ENCODE data around the gene ALDH3B1. TPM values are rescaled to one million over a fixed set of nuclear protein-coding genes. Genes with fewer than 3 reads are reported as not detected.

The ALDH3B1 gene
- total and polyA plus RNA-seq, 2 donors (not counting 3 experiments of a cell fraction or from before 2014, with no cell fraction given), result 0.13 to 1.0 TPM

DNA sequence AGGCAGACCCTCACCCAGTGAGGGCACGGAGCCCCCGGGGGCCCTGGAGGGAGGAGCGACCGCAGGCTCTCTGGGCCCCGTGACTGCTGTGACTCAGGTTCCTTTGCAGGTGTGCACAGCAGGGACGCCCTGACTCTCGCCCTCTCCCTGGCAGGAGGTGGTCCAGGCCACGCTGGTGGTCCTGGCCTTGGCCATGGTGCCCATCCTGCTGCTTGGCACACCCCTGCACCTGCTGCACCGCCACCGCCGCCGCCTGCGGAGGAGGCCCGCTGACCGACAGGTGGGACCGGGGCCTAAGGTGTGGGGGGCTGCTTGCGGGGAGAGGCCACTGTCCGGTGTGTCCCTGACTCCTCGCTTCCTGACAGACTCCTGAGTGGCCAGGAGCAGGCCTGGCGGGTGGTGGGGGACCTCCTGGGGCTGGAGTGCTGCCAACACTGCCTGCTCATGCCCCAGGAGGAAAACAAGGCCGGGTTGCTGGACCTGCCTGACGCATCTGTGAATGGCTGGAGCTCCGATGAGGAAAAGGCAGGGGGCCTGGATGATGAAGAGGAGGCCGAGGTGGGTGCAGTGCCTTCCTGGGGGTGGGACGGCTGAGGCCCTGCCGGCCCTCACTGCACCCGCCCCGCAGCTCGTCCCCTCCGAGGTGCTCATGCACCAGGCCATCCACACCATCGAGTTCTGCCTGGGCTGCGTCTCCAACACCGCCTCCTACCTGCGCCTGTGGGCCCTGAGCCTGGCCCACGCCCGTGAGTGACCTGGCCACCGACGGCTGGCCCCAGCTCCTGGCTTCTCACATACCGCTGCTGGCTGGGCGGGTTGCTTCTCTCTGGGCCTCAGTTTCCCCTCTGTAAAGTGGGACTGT is 39.6 kb downstream of the ALDH3B1 start:
- Histone ChIP-seq H3K4me1 (ENCODE audit: control insufficient read depth, extremely low read depth, insufficient read depth, low read length) (no peaks in the 10 kb centered on the region), H3K4me2 (ENCODE audit: insufficient read depth, low read length) (no peak overlapping the region), H3K9me3 (replicated peaks; ENCODE audit: control insufficient read depth, insufficient read depth, low read length) (no peaks in the 10 kb centered on the region), H3K9ac (replicated peaks; ENCODE audit: extremely low read depth, insufficient read depth, low read length) (no peak overlapping the region), H2AFZ (ENCODE audit: low read depth, low read length) (no peak overlapping the region), H3K9me1 (replicated peaks; ENCODE audit: control insufficient read depth, extremely low read depth, insufficient read depth, low read length) (no peaks in the 10 kb centered on the region), H3K4me3 (replicated peaks in 1 of 3; ENCODE audit: insufficient read depth in 1 of 3, low read depth in 1 of 3, low read length in 3 of 3) (no peak overlapping the region), H3K27ac (ENCODE audit: insufficient read depth, low read depth, low read length) (no peak overlapping the region), H4K20me1 (replicated peaks; ENCODE audit: control insufficient read depth, extremely low read depth, insufficient read depth, low read length) (no peaks in the 10 kb centered on the region), H3K79me2 (ENCODE audit: control insufficient read depth, insufficient read depth, low read length) (no peaks in the 10 kb centered on the region), H3K27me3 (ENCODE audit: control insufficient read depth in 2 of 2, insufficient read depth in 2 of 2, low read length in 2 of 2) (no peaks in the 10 kb centered on the region), H3K36me3 (ENCODE audit: control insufficient read depth in 2 of 2, extremely low read depth in 1 of 2, insufficient read depth in 2 of 2, low read length in 2 of 2) (peaks cover 4 to 45% of the 10 kb centered on the region in 2 experiments)
- intact Hi-C loops (cut with micrococcal nuclease) (no loop called here), dilution Hi-C loops (cut with MboI; ENCODE audit: extremely low pct_ligation_motif_present, low sequenced_read_pairs) (no loop called here)
- DNase-seq (ENCODE audit: low read depth, low spot score), result no peak
- TF ChIP-seq EZH2 (IDR thresholded peaks at IDR 0.05; ENCODE audit: borderline replicate concordance, low read depth, low read length, severe bottlenecking) (no peak), JUN (IDR thresholded peaks at IDR 0.05; ENCODE audit: borderline replicate concordance, insufficient read depth, insufficient read length, low read depth) (no peak), MYC (IDR thresholded peaks at IDR 0.05; ENCODE audit: low read depth, low read length) (no peak)
- TF ChIP-seq, protein P1, sequence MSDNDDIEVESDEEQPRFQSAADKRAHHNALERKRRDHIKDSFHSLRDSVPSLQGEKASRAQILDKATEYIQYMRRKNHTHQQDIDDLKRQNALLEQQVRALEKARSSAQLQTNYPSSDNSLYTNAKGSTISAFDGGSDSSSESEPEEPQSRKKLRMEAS (IDR thresholded peaks at IDR 0.05; ENCODE audit: insufficient read depth, insufficient read length), result no peak
- ChIA-PET POLR2A (no interaction called here), CTCF (no interaction called here)
- no peak for FAIRE-seq
- TSS peak; percentile 31 for BruUV-seq (replicated peaks)

GRCh38 chr11:68050371-68050841 is 40.3 kb downstream of the ALDH3B1 start:
- peaks cover 4 to 41% of the 10 kb centered on the region in 2 experiments for H3K36me3 ChIP-seq (ENCODE audit: control insufficient read depth in 2 of 2, extremely low read depth in 1 of 2, insufficient read depth in 2 of 2, low read length in 2 of 2)
- no peaks in the 10 kb centered on the region for H3K9me3 ChIP-seq (replicated peaks; ENCODE audit: control insufficient read depth, insufficient read depth, low read length)
- no peak overlapping the region for H3K4me2 ChIP-seq (ENCODE audit: insufficient read depth, low read length)
- TF ChIP-seq EZH2 (IDR thresholded peaks at IDR 0.05; ENCODE audit: borderline replicate concordance, low read depth, low read length, severe bottlenecking) (no peak), FOS (IDR thresholded peaks at IDR 0.05; ENCODE audit: borderline replicate concordance, insufficient read depth, low read length) (no peak), POLR2AphosphoS5 (IDR thresholded peaks at IDR 0.05; ENCODE audit: insufficient read depth, low read depth, low read length) (no peak), GATA2 (IDR thresholded peaks at IDR 0.05; ENCODE audit: insufficient read depth, insufficient read length, low read depth, low read length) (no peak), MYC (IDR thresholded peaks at IDR 0.05; ENCODE audit: low read depth, low read length) (no peak), POLR2A (IDR thresholded peaks at IDR 0.05; ENCODE audit: low read depth, low read length) (no peak)
- TF ChIP-seq, protein P1 (IDR thresholded peaks at IDR 0.05; ENCODE audit: insufficient read depth, insufficient read length), result no peak
- TF ChIP-seq, protein P2, sequence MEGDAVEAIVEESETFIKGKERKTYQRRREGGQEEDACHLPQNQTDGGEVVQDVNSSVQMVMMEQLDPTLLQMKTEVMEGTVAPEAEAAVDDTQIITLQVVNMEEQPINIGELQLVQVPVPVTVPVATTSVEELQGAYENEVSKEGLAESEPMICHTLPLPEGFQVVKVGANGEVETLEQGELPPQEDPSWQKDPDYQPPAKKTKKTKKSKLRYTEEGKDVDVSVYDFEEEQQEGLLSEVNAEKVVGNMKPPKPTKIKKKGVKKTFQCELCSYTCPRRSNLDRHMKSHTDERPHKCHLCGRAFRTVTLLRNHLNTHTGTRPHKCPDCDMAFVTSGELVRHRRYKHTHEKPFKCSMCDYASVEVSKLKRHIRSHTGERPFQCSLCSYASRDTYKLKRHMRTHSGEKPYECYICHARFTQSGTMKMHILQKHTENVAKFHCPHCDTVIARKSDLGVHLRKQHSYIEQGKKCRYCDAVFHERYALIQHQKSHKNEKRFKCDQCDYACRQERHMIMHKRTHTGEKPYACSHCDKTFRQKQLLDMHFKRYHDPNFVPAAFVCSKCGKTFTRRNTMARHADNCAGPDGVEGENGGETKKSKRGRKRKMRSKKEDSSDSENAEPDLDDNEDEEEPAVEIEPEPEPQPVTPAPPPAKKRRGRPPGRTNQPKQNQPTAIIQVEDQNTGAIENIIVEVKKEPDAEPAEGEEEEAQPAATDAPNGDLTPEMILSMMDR (IDR thresholded peaks at IDR 0.05; ENCODE audit: extremely low read depth in 1 of 2, insufficient read depth in 1 of 2, low read depth in 1 of 2, low read length in 2 of 2), result no peak
- no peak for FAIRE-seq
- H2AFZ ChIP-seq (ENCODE audit: low read depth, low read length), result no peak overlapping the region
- POLR2A ChIA-PET, result no interaction called here
- H3K9me1 ChIP-seq (replicated peaks; ENCODE audit: control insufficient read depth, extremely low read depth, insufficient read depth, low read length), result no peaks in the 10 kb centered on the region
- H4K20me1 ChIP-seq (replicated peaks; ENCODE audit: control insufficient read depth, extremely low read depth, insufficient read depth, low read length), result no peaks in the 10 kb centered on the region
- no peaks in the 10 kb centered on the region for H3K27me3 ChIP-seq (ENCODE audit: control insufficient read depth in 2 of 2, insufficient read depth in 2 of 2, low read length in 2 of 2)
- no peak for DNase-seq (ENCODE audit: low read depth, low spot score)
- dilution Hi-C loops (cut with MboI; ENCODE audit: extremely low pct_ligation_motif_present, low sequenced_read_pairs), result no loop called here
- BruUV-seq (replicated peaks), result no TSS peak
- no peaks in the 10 kb centered on the region for H3K4me1 ChIP-seq (ENCODE audit: control insufficient read depth, extremely low read depth, insufficient read depth, low read length)
- CTCF ChIA-PET, result no interaction called here
- intact Hi-C loops (cut with micrococcal nuclease), result no loop called here
- no peak overlapping the region for H3K27ac ChIP-seq (ENCODE audit: insufficient read depth, low read depth, low read length)
- H3K9ac ChIP-seq (replicated peaks; ENCODE audit: extremely low read depth, insufficient read depth, low read length), result no peak overlapping the region
- no peak overlapping the region for H3K4me3 ChIP-seq (replicated peaks in 1 of 3; ENCODE audit: insufficient read depth in 1 of 3, low read depth in 1 of 3, low read length in 3 of 3)
- H3K79me2 ChIP-seq (ENCODE audit: control insufficient read depth, insufficient read depth, low read length), result no peaks in the 10 kb centered on the region

Measured in endothelial cell of umbilical vein (primary cell).